Mucosa of descending colon (tissue), 3 donors: ENCODE measurements around the gene CFAP73. TPM values are rescaled to one million over a fixed set of nuclear protein-coding genes. Genes with fewer than 3 reads are reported as not detected.
"Not testable (repeated sequence)": the region's sequence is repeated elsewhere in the genome, so short reads cannot be mapped to it uniquely, and the experiment has no call there.

ENCODE experiments used
- ATAC-seq: fragments of 200-7000 bp; cut with Tn5 transposase; one replicate; pipeline ENCODE4 v1.9.1; 2020; ENCODE audit warnings: mild to moderate bottlenecking, moderate library complexity
- DNase-seq, 3 donors: peaks; one replicate each; pipeline ENCODE4 v3.0.0-alpha.2; 2020
- H3K36me3 ChIP-seq: fragments of 200-600 bp; one replicate; pipeline ENCODE4 v1.8.0; 2021; ENCODE audit warnings: low read depth, mild to moderate bottlenecking
- H3K4me1 ChIP-seq: fragments of 200-600 bp; one replicate; pipeline ENCODE4 v1.8.0; 2021; ENCODE audit warnings: low read depth, mild to moderate bottlenecking
- H3K4me3 ChIP-seq: fragments of 200-600 bp; one replicate; pipeline ENCODE4 v1.8.0; 2021; ENCODE audit warnings: mild to moderate bottlenecking
- H3K9me3 ChIP-seq: fragments of 200-600 bp; one replicate; pipeline ENCODE4 v1.8.0; 2021; ENCODE audit warnings: mild to moderate bottlenecking
- intact Hi-C, 2 donors: fragments of 100-400 bp; cut with DNase I in 1 of 2; cut with micrococcal nuclease in 1 of 2; formaldehyde crosslinking; loops; one replicate each; pipeline versions ENCODE4 v1.11.0 to v1.11.1; 2022; cut with DNase I, micrococcal nuclease
- total RNA-seq, 3 donors: library from RNA; stranded (reverse); fragmentation: NEBNext Ultra II Directional in 2 of 3; extraction: Animal tissue kit (Norgen Biotek cat#: 25700) in 2 of 3; gene quantifications; one replicate each; pipeline versions ENCODE4 v1.2.1 to v1.2.4, GENCODE V29; 2021 to 2023
- TF ChIP-seq, protein P1 (sequence below): fragments of 200-600 bp; IDR thresholded peaks from one replicate; pipeline ENCODE4 v1.8.0; 2022; ENCODE audit warnings: antibody characterized with exemption, mild to moderate bottlenecking
- donor health status: DM: no; HTN: no; CAD: no; lungs with moderate emphysema.
- donor health status: DM: no; HTN: no; CAD: no.
- donor health status: DM: no; HTN: yes; CAD: no.

The CFAP73 gene
- total RNA-seq, 3 donors from 2014 or later: 0.34 TPM; not detected in 2

GRCh38 chr12:113115455-113116126 lies 33.9 kb upstream of the CFAP73 start:
- ATAC-seq (no peak), DNase-seq (no peak)
- no peaks in the 10 kb centered on the region for H3K36me3 ChIP-seq
- no peak overlapping the region for H3K4me3 ChIP-seq
- TF ChIP-seq, protein P1, sequence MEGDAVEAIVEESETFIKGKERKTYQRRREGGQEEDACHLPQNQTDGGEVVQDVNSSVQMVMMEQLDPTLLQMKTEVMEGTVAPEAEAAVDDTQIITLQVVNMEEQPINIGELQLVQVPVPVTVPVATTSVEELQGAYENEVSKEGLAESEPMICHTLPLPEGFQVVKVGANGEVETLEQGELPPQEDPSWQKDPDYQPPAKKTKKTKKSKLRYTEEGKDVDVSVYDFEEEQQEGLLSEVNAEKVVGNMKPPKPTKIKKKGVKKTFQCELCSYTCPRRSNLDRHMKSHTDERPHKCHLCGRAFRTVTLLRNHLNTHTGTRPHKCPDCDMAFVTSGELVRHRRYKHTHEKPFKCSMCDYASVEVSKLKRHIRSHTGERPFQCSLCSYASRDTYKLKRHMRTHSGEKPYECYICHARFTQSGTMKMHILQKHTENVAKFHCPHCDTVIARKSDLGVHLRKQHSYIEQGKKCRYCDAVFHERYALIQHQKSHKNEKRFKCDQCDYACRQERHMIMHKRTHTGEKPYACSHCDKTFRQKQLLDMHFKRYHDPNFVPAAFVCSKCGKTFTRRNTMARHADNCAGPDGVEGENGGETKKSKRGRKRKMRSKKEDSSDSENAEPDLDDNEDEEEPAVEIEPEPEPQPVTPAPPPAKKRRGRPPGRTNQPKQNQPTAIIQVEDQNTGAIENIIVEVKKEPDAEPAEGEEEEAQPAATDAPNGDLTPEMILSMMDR: no peak
- intact Hi-C loops: no loop called here
- H3K4me1 ChIP-seq: no peaks in the 10 kb centered on the region
- no peaks in the 10 kb centered on the region for H3K9me3 ChIP-seq

GRCh38 chr12:113116875-113117274 lies 32.6 kb upstream of the CFAP73 start:
- H3K36me3 ChIP-seq: no peaks in the 10 kb centered on the region
- DNase-seq (no peak), ATAC-seq (peak; percentile 9)
- intact Hi-C loops: no loop called here
- H3K4me1 ChIP-seq: no peaks in the 10 kb centered on the region
- H3K9me3 ChIP-seq: no peaks in the 10 kb centered on the region
- no peak overlapping the region for H3K4me3 ChIP-seq
- TF ChIP-seq, protein P1: no peak

DNA sequence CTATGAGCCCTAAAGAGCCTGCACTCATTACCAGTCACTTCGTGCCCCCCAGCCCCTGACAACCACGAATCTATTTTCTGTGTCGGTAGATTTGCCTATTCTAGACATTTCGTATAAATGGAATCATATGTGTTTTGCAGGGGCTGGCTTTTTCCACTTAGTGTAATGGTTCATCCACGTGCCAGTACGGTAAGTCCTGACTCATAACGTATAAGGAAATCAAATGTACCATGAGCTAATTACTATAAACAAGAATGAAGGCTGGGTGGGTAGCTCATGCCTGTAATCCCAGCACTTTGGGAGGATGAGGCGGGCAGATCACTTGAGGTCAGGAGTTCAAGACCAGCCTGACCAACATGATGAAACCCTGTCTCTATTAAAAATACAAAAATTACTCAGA lies 31.8 kb upstream of the CFAP73 start:
- intact Hi-C loops, DNase-seq: not testable (repeated sequence)

DNA sequence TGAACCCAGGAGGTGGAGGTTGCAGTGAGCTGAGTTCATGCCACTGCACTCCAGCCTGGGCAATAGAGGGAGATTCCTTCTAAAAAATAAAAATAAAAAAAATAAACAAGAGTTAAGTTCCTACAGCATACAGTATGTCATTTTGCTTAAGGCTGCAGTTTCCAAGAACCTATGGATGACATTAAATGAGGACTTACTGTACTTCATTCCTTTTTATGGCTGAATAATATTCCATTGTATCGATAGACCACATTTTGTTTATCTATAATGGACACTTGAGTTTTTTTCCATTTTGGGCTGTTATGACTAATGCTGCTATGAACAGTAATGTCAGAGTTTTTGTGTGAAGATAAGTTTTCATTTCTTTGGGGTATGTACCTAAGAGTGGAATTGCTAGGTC lies 31.4 kb upstream of the CFAP73 start:
- H3K4me1 ChIP-seq: no peaks in the 10 kb centered on the region
- no peak overlapping the region for H3K4me3 ChIP-seq
- no peaks in the 10 kb centered on the region for H3K9me3 ChIP-seq
- DNase-seq: no peak
- TF ChIP-seq, protein P1: no peak
- intact Hi-C loops: no loop called here
- ATAC-seq: no peak
- no peaks in the 10 kb centered on the region for H3K36me3 ChIP-seq

More for the DNA sequence above, 31.8 kb upstream of the CFAP73 start:
- H3K36me3 ChIP-seq, H3K4me1 ChIP-seq, H3K9me3 ChIP-seq, H3K4me3 ChIP-seq, ATAC-seq: not testable (repeated sequence)

- TF ChIP-seq, protein P1: no peak
- Histone ChIP-seq H3K4me1 (no peaks in the 10 kb centered on the region), H3K4me3 (no peak overlapping the region), H3K36me3 (no peaks in the 10 kb centered on the region), H3K9me3 (no peaks in the 10 kb centered on the region)
- DNase-seq (no peak), ATAC-seq (no peak)
- intact Hi-C loops: no loop called here
These were observed 29.4 kb upstream of the CFAP73 start for GRCh38 chr12:113119980-113120669.

GRCh38 chr12:113120670-113121370 lies 28.7 kb upstream of the CFAP73 start:
- no peak overlapping the region for H3K4me3 ChIP-seq
- DNase-seq (no peak), ATAC-seq (no peak)
- no peaks in the 10 kb centered on the region for H3K36me3 ChIP-seq
- TF ChIP-seq, protein P1: no peak
- no peaks in the 10 kb centered on the region for H3K4me1 ChIP-seq
- intact Hi-C loops: no loop called here
- H3K9me3 ChIP-seq: no peaks in the 10 kb centered on the region
